Measurements from ENCODE around the gene UBE2J2.

GRCh38 chr1:1253314-1253713 is 20.3 kb downstream of the UBE2J2 start:
- TF ChIP-seq POLR2A (IDR thresholded peaks at IDR 0.05; ENCODE audit: low read length) (no peak), GATA1 (IDR thresholded peaks at IDR 0.05; ENCODE audit: low read depth, low read length) (no peak)
